Activated T-cell treated with anti-CD3 and anti-CD28 coated beads, Interleukin-2, amount 50 U/mL, for 72 hours (primary cell): Measurements from ENCODE around the gene TERC. TPM values are rescaled to one million over a fixed set of nuclear protein-coding genes. Genes with fewer than 3 reads are reported as not detected.

Experiments used
- total RNA-seq, 2 donors: library from RNA; stranded (reverse); gene quantifications; one replicate each; pipeline ENCODE4 v1.2.3, GENCODE V29; 2022

Gene TERC
- total RNA-seq, 2 donors from 2014 or later, result 5.6 to 23.0 TPM

Other genes with a start within 250 kb of the TERC start
- gene MECOM, start 101.3 kb downstream of the TERC start, total RNA-seq, result not detected
- under 1 TPM; 0.26 to 0.46 TPM for gene ACTRT3, start 4.5 kb upstream of the TERC start, total RNA-seq
- 10 to 100 TPM; 15.1 to 16.2 TPM for gene MYNN, start 8.3 kb upstream of the TERC start, total RNA-seq
- gene LRRIQ4, start 47.8 kb upstream of the TERC start, total RNA-seq, result under 1 TPM in 1 of 2 donors, not detected in 1; 0.22 TPM
- gene LRRC34, start 47.8 kb upstream of the TERC start, total RNA-seq, result 1 to 10 TPM; 4.5 to 6.3 TPM
- not detected for gene LRRC31, start 104.9 kb upstream of the TERC start, total RNA-seq
- gene SAMD7, start 146.5 kb upstream of the TERC start, total RNA-seq, result not detected
- 100 to 1,000 TPM in 1 of 2 donors, 10 to 100 TPM in 1; 90.6 to 100 TPM for gene SEC62, start 201.7 kb upstream of the TERC start, total RNA-seq